Suprapubic skin (tissue), 4 donors: ENCODE measurements around the gene BSG.
"Not testable (repeated sequence)": the region's sequence is repeated elsewhere in the genome, so short reads cannot be mapped to it uniquely, and the experiment has no call there.

Experiments
- EP300 ChIP-seq: sonication (generic); formaldehyde crosslinking; IDR thresholded peaks from one replicate; pipeline ENCODE4 v1.6.1; 2017; ENCODE audit warnings: antibody characterized with exemption
- POLR2AphosphoS5 ChIP-seq, 3 donors: sonication (generic); formaldehyde crosslinking; IDR thresholded peaks; one replicate each; pipeline ENCODE4 v1.6.1; 2017; ENCODE audit warnings: antibody characterized with exemption in 3 of 3
- TF ChIP-seq, protein P1 (sequence below), 2 donors: fragments of 200-600 bp in 1 of 2; fragments of 450-650 bp in 1 of 2; sonication (generic) in 1 of 2; IDR thresholded peaks; one replicate each; pipeline ENCODE4 v1.5.1; 2016 to 2019; ENCODE audit warnings: antibody characterized with exemption in 2 of 2, mild to moderate bottlenecking in 1 of 2, moderate library complexity in 1 of 2

DNA sequence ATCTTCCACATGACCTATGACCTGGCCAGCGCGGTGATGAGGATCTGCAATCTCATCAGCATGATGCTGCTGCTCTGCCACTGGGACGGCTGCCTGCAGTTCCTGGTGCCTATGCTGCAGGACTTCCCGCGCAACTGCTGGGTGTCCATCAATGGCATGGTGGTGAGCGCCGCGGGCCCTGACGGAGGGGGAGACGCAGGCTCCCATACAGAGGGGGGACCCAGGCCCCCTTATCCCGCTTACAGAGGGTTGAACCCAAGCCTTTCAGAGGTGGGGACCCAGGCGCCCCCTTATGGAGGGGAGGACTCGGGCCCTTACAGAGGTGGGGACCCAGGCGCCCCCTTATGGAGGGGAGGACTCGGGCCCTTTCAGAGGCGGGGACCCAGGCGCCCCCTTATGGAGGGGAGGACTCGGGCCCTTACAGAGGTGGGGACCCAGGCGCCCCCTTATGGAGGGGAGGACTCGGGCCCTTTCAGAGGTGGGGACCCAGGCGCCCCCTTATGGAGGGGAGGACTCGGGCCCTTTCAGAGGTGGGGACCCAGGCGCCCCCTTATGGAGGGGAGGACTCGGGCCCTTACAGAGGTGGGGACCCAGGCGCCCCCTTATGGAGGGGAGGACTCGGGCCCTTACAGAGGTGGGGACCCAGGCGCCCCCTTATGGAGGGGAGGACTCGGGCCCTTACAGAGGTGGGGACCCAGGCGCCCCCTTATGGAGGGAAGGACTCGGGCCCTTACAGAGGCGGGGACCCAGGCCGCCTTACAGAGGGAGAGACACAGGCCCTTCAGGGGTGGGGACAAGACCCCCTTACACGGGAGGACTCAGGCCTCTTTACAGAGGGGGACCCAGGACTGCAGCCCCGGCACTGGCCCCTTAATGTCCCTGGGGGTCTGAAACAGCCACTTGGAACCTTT lies 32.9 kb downstream of the BSG start:
- TF ChIP-seq POLR2AphosphoS5 (IDR thresholded peaks at IDR 0.05); EP300: not testable (repeated sequence)
- TF ChIP-seq, protein P1, sequence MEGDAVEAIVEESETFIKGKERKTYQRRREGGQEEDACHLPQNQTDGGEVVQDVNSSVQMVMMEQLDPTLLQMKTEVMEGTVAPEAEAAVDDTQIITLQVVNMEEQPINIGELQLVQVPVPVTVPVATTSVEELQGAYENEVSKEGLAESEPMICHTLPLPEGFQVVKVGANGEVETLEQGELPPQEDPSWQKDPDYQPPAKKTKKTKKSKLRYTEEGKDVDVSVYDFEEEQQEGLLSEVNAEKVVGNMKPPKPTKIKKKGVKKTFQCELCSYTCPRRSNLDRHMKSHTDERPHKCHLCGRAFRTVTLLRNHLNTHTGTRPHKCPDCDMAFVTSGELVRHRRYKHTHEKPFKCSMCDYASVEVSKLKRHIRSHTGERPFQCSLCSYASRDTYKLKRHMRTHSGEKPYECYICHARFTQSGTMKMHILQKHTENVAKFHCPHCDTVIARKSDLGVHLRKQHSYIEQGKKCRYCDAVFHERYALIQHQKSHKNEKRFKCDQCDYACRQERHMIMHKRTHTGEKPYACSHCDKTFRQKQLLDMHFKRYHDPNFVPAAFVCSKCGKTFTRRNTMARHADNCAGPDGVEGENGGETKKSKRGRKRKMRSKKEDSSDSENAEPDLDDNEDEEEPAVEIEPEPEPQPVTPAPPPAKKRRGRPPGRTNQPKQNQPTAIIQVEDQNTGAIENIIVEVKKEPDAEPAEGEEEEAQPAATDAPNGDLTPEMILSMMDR (IDR thresholded peaks at IDR 0.05) = not testable (repeated sequence)
